Duodenal mucosa (tissue), 2 donors: ENCODE data around the gene KCNQ1.

ENCODE experiments used
- H3K27ac ChIP-seq: one replicate; pipeline ENCODE4 v1.7.0; 2013; ENCODE audit warnings: low read depth, low read length
- H3K27me3 ChIP-seq, 2 donors: one replicate each; pipeline ENCODE4 v1.7.0; 2013; ENCODE audit warnings: low read length in 2 of 2, control low read depth in 1 of 2; ENCODE audit not compliant: insufficient read depth in 2 of 2, control insufficient read depth in 1 of 2
- H3K36me3 ChIP-seq, 2 donors: one replicate each; pipeline ENCODE4 v1.7.0; 2013; ENCODE audit warnings: low read length in 2 of 2, control low read depth in 1 of 2; ENCODE audit not compliant: insufficient read depth in 2 of 2, control insufficient read depth in 1 of 2
- H3K4me1 ChIP-seq, 2 donors: one replicate each; pipeline ENCODE4 v1.7.0; 2013; ENCODE audit warnings: low read length in 2 of 2, control low read depth in 1 of 2; ENCODE audit not compliant: insufficient read depth in 2 of 2, control insufficient read depth in 1 of 2
- H3K4me3 ChIP-seq, 2 donors: one replicate each; pipeline ENCODE4 v1.7.0; 2013; ENCODE audit warnings: low read length in 2 of 2, low read depth in 1 of 2
- H3K9ac ChIP-seq, 2 donors: one replicate each; pipeline ENCODE4 v1.7.0; 2013; ENCODE audit warnings: low read length in 2 of 2, low read depth in 1 of 2
- H3K9me3 ChIP-seq, 2 donors: one replicate each; pipeline ENCODE4 v1.7.0; 2013; ENCODE audit warnings: low read length in 2 of 2, control low read depth in 1 of 2; ENCODE audit not compliant: control insufficient read depth in 1 of 2

Gene KCNQ1

DNA sequence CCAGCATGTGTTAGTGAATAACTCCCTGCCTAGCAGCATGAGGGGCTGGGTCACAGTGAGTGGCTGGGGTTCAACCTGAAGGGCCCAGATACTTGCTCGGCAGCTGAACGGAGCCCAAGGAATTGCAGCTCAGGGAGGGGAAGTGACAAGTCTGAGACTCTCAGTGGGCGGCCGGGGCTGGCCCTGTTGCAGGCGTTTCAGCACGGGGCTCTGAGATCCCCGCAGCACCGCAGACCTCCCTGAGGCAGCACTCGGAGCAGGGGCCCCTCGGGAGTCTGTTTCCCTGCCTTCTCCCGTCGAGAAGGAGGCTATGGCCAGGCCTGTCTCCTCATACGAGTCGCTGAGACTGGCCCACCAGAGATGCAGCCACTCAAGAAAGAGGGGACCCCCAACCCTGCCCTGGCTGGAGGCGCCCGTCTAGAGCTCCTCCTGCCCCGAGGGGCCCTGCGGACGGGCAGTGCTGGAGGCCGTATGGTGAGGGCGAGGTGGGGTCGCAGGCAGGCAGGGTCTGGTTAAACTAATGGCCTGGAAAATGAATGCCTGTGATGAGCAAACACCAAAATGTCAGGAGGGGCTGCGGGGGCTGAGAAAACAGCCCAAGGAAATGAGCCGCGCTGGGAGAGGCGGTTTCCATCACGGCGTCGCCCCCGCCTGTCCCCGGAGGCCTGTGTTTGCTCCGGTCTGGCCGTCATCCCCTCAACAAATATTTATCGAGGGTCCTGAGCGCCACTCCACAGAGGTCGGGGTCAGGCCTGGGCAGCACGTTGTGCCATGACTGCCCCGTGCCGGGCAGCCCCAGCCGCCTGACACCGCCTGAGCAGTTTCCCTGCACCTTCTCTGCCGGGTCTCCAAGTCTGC, 35.0 kb upstream of the KCNQ1 start:
- no peaks in the 10 kb centered on the region for H3K4me1 ChIP-seq
- H3K27me3 ChIP-seq = peaks cover 12 to 21% of the 10 kb centered on the region in 2 donors
- H3K9ac ChIP-seq = no peak overlapping the region
- no peaks in the 10 kb centered on the region for H3K9me3 ChIP-seq
- H3K36me3 ChIP-seq = no peaks in the 10 kb centered on the region
- H3K27ac ChIP-seq = no peak overlapping the region
- H3K4me3 ChIP-seq = no peak overlapping the region

DNA sequence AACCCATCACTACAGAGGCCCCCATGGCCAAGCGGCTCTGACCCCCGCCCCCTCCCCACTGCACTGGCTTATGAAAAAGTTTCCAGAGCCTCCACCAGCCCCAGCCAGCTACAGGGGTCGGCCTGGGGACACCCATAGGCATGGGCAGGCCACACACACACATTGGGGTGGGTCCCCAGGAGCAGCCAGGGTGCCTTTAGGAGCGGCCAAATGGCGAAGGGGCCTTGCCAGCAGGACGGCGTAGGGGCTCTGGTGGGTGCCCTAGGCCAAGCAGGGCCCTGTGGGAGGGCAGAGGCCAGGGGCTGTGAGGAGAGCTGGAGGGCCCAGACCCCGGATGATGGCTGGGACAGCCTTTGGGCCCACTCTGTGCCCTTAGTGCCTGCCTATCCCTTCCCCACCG, 34.2 kb upstream of the KCNQ1 start:
- Histone ChIP-seq H3K36me3 (no peaks in the 10 kb centered on the region), H3K9ac (no peak overlapping the region), H3K9me3 (no peaks in the 10 kb centered on the region), H3K4me1 (no peaks in the 10 kb centered on the region), H3K27me3 (peaks cover 12 to 21% of the 10 kb centered on the region in 2 donors), H3K4me3 (no peak overlapping the region), H3K27ac (no peak overlapping the region)

GRCh38 chr11:2411446-2412305, 33.1 kb upstream of the KCNQ1 start:
- H3K4me3 ChIP-seq = no peak overlapping the region
- H3K27ac ChIP-seq = no peak overlapping the region
- no peak overlapping the region for H3K9ac ChIP-seq
- peaks cover 12 to 21% of the 10 kb centered on the region in 2 donors for H3K27me3 ChIP-seq
- no peaks in the 10 kb centered on the region for H3K36me3 ChIP-seq
- no peaks in the 10 kb centered on the region for H3K9me3 ChIP-seq
- H3K4me1 ChIP-seq = no peaks in the 10 kb centered on the region

- H3K4me3 ChIP-seq = no peak overlapping the region
Measured at GRCh38 chr11:2412323-2412722, 32.5 kb upstream of the KCNQ1 start.

GRCh38 chr11:2413742-2414579, 30.8 kb upstream of the KCNQ1 start:
- Histone ChIP-seq H3K9ac (no peak overlapping the region), H3K36me3 (no peaks in the 10 kb centered on the region), H3K4me1 (no peaks in the 10 kb centered on the region), H3K27me3 (peaks cover under 1 to 9% of the 10 kb centered on the region in 2 donors), H3K9me3 (no peaks in the 10 kb centered on the region), H3K4me3 (no peak overlapping the region), H3K27ac (no peak overlapping the region)

More at GRCh38 chr11:2412323-2412722, 32.5 kb upstream of the KCNQ1 start:
- Histone ChIP-seq H3K4me1 (no peaks in the 10 kb centered on the region), H3K9me3 (no peaks in the 10 kb centered on the region), H3K27ac (no peak overlapping the region), H3K36me3 (no peaks in the 10 kb centered on the region), H3K9ac (no peak overlapping the region), H3K27me3 (peaks cover 11 to 19% of the 10 kb centered on the region in 2 donors)

GRCh38 chr11:2414616-2415015, 30.2 kb upstream of the KCNQ1 start:
- Histone ChIP-seq H3K27ac (no peak overlapping the region), H3K27me3 (peaks cover 0 to 3% of the 10 kb centered on the region in 2 donors), H3K4me1 (no peaks in the 10 kb centered on the region), H3K36me3 (no peaks in the 10 kb centered on the region), H3K9me3 (no peaks in the 10 kb centered on the region), H3K4me3 (no peak overlapping the region), H3K9ac (no peak overlapping the region)

DNA sequence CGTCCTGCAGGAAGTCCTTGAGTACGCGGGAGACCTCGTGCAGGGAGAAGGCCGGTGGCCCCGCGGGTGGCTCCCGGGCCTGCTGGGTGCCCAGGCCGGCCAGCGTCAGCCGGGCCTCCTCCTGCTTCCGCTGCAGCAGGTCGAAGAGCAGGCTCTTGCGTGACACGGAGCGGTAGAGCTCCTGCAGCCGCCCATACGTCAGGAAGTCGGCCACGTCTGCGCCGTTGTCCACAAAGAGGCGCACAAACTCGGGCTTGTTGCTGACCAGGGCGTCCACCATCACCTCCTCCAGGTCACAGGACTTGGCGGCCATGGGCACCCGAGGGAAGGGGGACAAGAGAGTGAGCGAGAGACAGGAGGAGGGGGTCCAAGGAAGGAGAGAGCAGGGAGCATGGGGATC, 29.6 kb upstream of the KCNQ1 start:
- H3K36me3 ChIP-seq = no peaks in the 10 kb centered on the region
- peaks cover 0 to 5% of the 10 kb centered on the region in 2 donors for H3K4me1 ChIP-seq
- peaks cover 0 to 2% of the 10 kb centered on the region in 2 donors for H3K27me3 ChIP-seq
- H3K9me3 ChIP-seq = no peaks in the 10 kb centered on the region
- H3K9ac ChIP-seq = no peak overlapping the region
- no peak overlapping the region for H3K4me3 ChIP-seq
- H3K27ac ChIP-seq = no peak overlapping the region

DNA sequence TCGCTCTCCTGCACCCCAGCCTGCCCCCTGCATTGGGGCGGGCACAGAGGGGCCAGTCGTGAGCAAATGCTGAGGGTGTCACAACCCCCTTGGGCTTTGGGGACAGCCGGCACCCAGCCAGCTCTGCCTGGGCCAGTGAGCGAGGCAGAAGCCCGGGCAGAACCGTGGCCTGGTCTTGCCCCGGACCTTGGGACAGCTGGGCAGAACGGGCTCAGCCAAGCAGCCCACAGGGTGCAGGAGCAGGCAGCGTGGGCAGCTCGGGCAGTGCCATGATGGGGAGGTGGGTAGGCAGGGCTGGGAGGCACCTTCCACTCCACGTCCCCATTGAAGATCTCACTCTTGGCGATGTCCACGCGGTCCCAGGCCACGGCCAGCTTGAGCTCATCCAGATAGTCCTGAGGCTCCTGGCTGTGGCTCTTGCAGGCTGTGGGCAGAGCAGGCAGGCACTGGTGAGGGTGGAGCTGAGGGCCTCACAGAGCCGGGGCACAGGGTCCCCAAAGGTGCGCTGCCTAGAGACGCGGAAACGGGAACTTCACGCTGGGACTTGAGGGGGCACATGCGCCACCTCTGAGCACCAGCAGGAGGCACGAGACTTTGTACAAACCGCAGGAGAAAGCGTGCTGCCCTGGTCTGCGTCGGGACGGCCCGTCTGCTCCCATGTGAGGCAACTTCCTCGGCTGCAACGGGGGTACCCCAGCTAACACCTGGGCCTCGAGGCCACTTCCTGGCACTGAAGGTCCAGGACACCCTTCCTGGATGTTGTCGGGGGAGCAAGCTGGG, 29.0 kb upstream of the KCNQ1 start:
- no peak overlapping the region for H3K27ac ChIP-seq

DNA sequence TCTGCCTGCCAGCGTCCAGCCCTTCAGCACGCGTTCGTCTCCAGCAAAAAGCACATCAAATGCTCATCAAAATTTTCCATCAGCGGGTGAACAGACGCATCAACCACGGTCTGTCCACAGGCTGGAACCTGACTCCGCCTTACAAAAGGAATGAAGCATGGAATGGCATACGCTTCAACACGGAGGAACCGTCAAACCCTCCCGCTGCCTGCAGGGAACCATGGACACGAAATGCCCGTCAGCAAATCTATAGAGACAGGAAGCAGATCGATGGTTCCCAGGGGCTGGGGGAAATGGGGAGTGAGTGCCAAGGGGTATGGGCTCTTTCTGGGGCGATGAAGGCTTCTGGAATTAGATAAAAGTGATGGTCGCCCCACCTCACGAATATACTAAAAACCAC, 28.0 kb upstream of the KCNQ1 start:
- Histone ChIP-seq H3K27ac (no peak overlapping the region), H3K4me1 (peaks cover 7 to 13% of the 10 kb centered on the region in 2 donors), H3K36me3 (no peaks in the 10 kb centered on the region), H3K9me3 (no peaks in the 10 kb centered on the region), H3K4me3 (no peak overlapping the region), H3K9ac (no peak overlapping the region), H3K27me3 (peaks cover 7 to 8% of the 10 kb centered on the region in 2 donors)

More for the DNA sequence above, 29.0 kb upstream of the KCNQ1 start:
- Histone ChIP-seq H3K9me3 (no peaks in the 10 kb centered on the region), H3K4me1 (peaks cover under 1 to 11% of the 10 kb centered on the region in 2 donors), H3K36me3 (no peaks in the 10 kb centered on the region), H3K4me3 (no peak overlapping the region), H3K9ac (no peak overlapping the region), H3K27me3 (peaks cover under 1 to 2% of the 10 kb centered on the region in 2 donors)
